IMR-90 (cell line): Measurements from ENCODE around the gene NSUN6. TPM values are rescaled to one million over a fixed set of nuclear protein-coding genes. Genes with fewer than 3 reads are reported as not detected.

Experiments used
- ATAC-seq: fragments of 200-7000 bp; cut with Tn5 transposase; 2 replicates; pipeline ENCODE4 v1.9.1; 2020; ENCODE audit warnings: low read depth, mild to moderate bottlenecking, moderate library complexity
- BruUV-seq: library from RNA; stranded (reverse); fragments of 400-500 nt; replicated peaks from 2 replicates; lab custom pipeline; 2021; lab: Mats Ljungman, UMichigan
- CTCF ChIA-PET: fragments of 300-600 bp; formaldehyde crosslinking; extraction: SDS; loops from one replicate; lab custom pipeline; 2021; ENCODE audit warnings: antibody characterized with exemption; lab: Yijun Ruan, JAX
- POLR2A ChIA-PET: fragments of 300-600 bp; sonication (Branson Sonifier 250); formaldehyde crosslinking; loops from one replicate; lab custom pipeline; 2022; ENCODE audit warnings: antibody characterized with exemption; ENCODE audit not compliant: unreplicated experiment; lab: Charles Lee
- DNase-seq: peaks from one replicate; pipeline ENCODE4 v3.0.0; 2013
- H2AFZ ChIP-seq: replicated peaks from 2 replicates; pipeline ENCODE3; 2013; ENCODE audit warnings: low read length, mild to moderate bottlenecking; ENCODE audit not compliant: poor library complexity
- H2AK5ac ChIP-seq: 2 replicates; pipeline ENCODE4 v1.6.1; 2013; ENCODE audit warnings: low read depth, low read length, inconsistent platforms
- H2AK9ac ChIP-seq: replicated peaks from 2 replicates; pipeline ENCODE3; 2013; ENCODE audit warnings: mild to moderate bottlenecking, low read depth, low read length, moderate library complexity; ENCODE audit not compliant: poor library complexity
- H2BK120ac ChIP-seq: 2 replicates; pipeline ENCODE4 v1.6.1; 2013; ENCODE audit warnings: low read depth, low read length, inconsistent platforms
- H2BK15ac ChIP-seq: 3 replicates; pipeline ENCODE4 v1.6.1; 2013; ENCODE audit warnings: low read depth, low read length, inconsistent platforms
- H2BK20ac ChIP-seq: 2 replicates; pipeline ENCODE4 v1.6.1; 2013; ENCODE audit warnings: low read depth, mild to moderate bottlenecking, inconsistent platforms, low read length, moderate library complexity
- H2BK5ac ChIP-seq: 2 replicates; pipeline ENCODE4 v1.6.1; 2013; ENCODE audit warnings: mild to moderate bottlenecking, low read depth, low read length, inconsistent platforms; ENCODE audit not compliant: poor library complexity, severe bottlenecking
- H3K14ac ChIP-seq: replicated peaks from 2 replicates; pipeline ENCODE4 v1.6.1; 2013; ENCODE audit warnings: low read depth, low read length, inconsistent platforms
- H3K18ac ChIP-seq: 2 replicates; pipeline ENCODE4 v1.6.1; 2013; ENCODE audit warnings: low read depth, low read length, control low read depth
- H3K23ac ChIP-seq: 2 replicates; pipeline ENCODE4 v1.6.1; 2013; ENCODE audit warnings: low read depth, low read length, inconsistent platforms
- H3K27ac ChIP-seq: 2 replicates; pipeline ENCODE4 v1.5.1; 2013; ENCODE audit warnings: mild to moderate bottlenecking, control low read depth, low read length; ENCODE audit not compliant: insufficient read depth
- H3K27me3 ChIP-seq: 2 replicates; pipeline ENCODE4 v1.6.1; 2013; ENCODE audit warnings: low read length; ENCODE audit not compliant: control insufficient read depth, insufficient read depth
- H3K36me3 ChIP-seq: 2 replicates; pipeline ENCODE4 v1.6.1; 2013; ENCODE audit warnings: low read length, mixed read lengths; ENCODE audit not compliant: control insufficient read depth, insufficient read depth
- H3K4ac ChIP-seq: 2 replicates; pipeline ENCODE4 v1.6.1; 2013; ENCODE audit warnings: low read depth, low read length, inconsistent platforms
- H3K4me1 ChIP-seq: 2 replicates; pipeline ENCODE4 v1.6.1; 2013; ENCODE audit warnings: low read length, mixed read lengths; ENCODE audit not compliant: control insufficient read depth, insufficient read depth
- H3K4me2 ChIP-seq: 2 replicates; pipeline ENCODE4 v1.6.1; 2013; ENCODE audit warnings: low read depth, mild to moderate bottlenecking, control low read depth, low read length, moderate library complexity
- H3K4me3 ChIP-seq: 2 replicates; pipeline ENCODE4 v1.5.1; 2013; ENCODE audit warnings: low read depth, mild to moderate bottlenecking, control low read depth, low read length, moderate library complexity; ENCODE audit not compliant: insufficient read depth
- H3K56ac ChIP-seq: 2 replicates; pipeline ENCODE4 v1.6.1; 2013; ENCODE audit warnings: low read length, inconsistent platforms; ENCODE audit not compliant: insufficient read depth; ENCODE audit errors: extremely low read depth
- H3K79me1 ChIP-seq, 2 experiments: 2 replicates each; pipeline ENCODE4 v1.6.1; 2013; ENCODE audit warnings: low read length in 2 of 2, inconsistent platforms in 1 of 2, low read depth in 1 of 2
- H3K9ac ChIP-seq: 2 replicates; pipeline ENCODE4 v1.6.1; 2013; ENCODE audit warnings: low read depth, low read length, control low read depth
- H3K9me1 ChIP-seq: 2 replicates; pipeline ENCODE4 v1.6.1; 2013; ENCODE audit warnings: low read length, inconsistent platforms; ENCODE audit not compliant: insufficient read depth
- H3K9me3 ChIP-seq: 2 replicates; pipeline ENCODE4 v1.6.1; 2013; ENCODE audit warnings: low read length; ENCODE audit not compliant: control insufficient read depth, insufficient read depth
- H4K20me1 ChIP-seq: 2 replicates; pipeline ENCODE4 v1.6.1; 2013; ENCODE audit warnings: low read length, inconsistent platforms; ENCODE audit not compliant: insufficient read depth
- H4K5ac ChIP-seq: 2 replicates; pipeline ENCODE4 v1.6.1; 2013; ENCODE audit warnings: mild to moderate bottlenecking, low read depth, low read length, control low read depth
- H4K8ac ChIP-seq, 2 experiments: 2 replicates each; pipeline ENCODE4 v1.6.1; 2013; ENCODE audit warnings: low read depth in 2 of 2, low read length in 2 of 2, control low read depth in 1 of 2, inconsistent platforms in 1 of 2
- H4K91ac ChIP-seq: 2 replicates; pipeline ENCODE4 v1.6.1; 2013; ENCODE audit warnings: low read depth, low read length, inconsistent platforms; ENCODE audit not compliant: insufficient read depth
- USF2 ChIP-seq: fragments of 150-350 bp; IDR thresholded peaks from 2 replicates; pipeline ENCODE4 v1.6.1; 2017; ENCODE audit warnings: mild to moderate bottlenecking, antibody characterized with exemption, low read length, low read depth
- WGBS, 2 experiments: methylation state at CpG; one replicate each; pipeline versions ENCODE4 v1.1.5 to v1.1.7; 2013; ENCODE audit warnings: missing lambda C conversion rate in 2 of 2; ENCODE audit not compliant: insufficient read length in 1 of 2; ENCODE audit errors: extremely low coverage in 2 of 2; 5-methylcytosine and 5-hydroxymethylcytosine counted together
- dilution Hi-C: fragments of 300-500 bp; cut with HindIII; formaldehyde crosslinking; loops from one replicate; pipeline ENCODE4 v1.14.3; 2018; ENCODE audit warnings: low sequenced_read_pairs; ENCODE audit not compliant: unreplicated experiment
- in situ Hi-C: fragments of 300-500 bp; cut with MboI; formaldehyde crosslinking; loops from 3 replicates; pipeline ENCODE4 v1.14.3; 2019; ENCODE audit warnings: low sequenced_read_pairs, inconsistent platforms, mixed read lengths
- intact Hi-C: fragments of 100-400 bp; cut with micrococcal nuclease; formaldehyde crosslinking; loops from 2 replicates; pipeline ENCODE4 v1.10.0; 2022
- polyA plus RNA-seq, 3 experiments: library from polyadenylated mRNA; depleted of rRNA; stranded (reverse); fragments of >200 nt; gene quantifications; 2 replicates each; pipeline ENCODE4 v1.2.3, GENCODE V29; 2012; ENCODE audit warnings: low replicate concordance in 1 of 3
- total RNA-seq: library from RNA; depleted of rRNA; stranded (reverse); fragments of >200 nt; gene quantifications from 2 replicates; pipeline ENCODE4 v1.2.3, GENCODE V29; 2012

Gene NSUN6
- total and polyA plus RNA-seq, 2 of the 4 experiments (the other 2 are of a cell fraction), result 4.6 to 11.5 TPM

- H3K9me1 ChIP-seq, result peaks cover 4% of the 10 kb centered on the region
- intact Hi-C loops, result loop anchor here (10.0 kb wide), 1 partner anchor 183 kb away; no protein-coding TSS in a partner anchor
- peak overlapping the region; percentile 77 for H4K5ac ChIP-seq
- H3K14ac ChIP-seq, result 0 out of 2 replicates have a peak overlapping the region, but pooled peaks have one; percentile 19
- H3K4me2 ChIP-seq, result peak overlapping the region; percentile 67
- no peak overlapping the region for H2AK5ac ChIP-seq
- ChIA-PET POLR2A (no interaction called here), CTCF (no interaction called here)
- H3K27me3 ChIP-seq, result no peaks in the 10 kb centered on the region
- H3K4ac ChIP-seq, result peak overlapping the region; percentile 61
- peaks cover 10% of the 10 kb centered on the region for H3K4me1 ChIP-seq
- H3K27ac ChIP-seq, result peak overlapping the region; percentile 95; the same call in 1 of the 2 replicates
- peak overlapping the region; percentile 54; the same call in 1 of the 3 replicates for H2BK15ac ChIP-seq
- H3K36me3 ChIP-seq, result no peaks in the 10 kb centered on the region
- ATAC-seq (peak; percentile 69), DNase-seq (peak; percentile 69)
- no TSS peak for BruUV-seq
- H4K8ac ChIP-seq, result peak overlapping the region in 1 of 2 experiments; percentile 15; a peak in 1 of 4 replicates
- no CpG with 5 or more reads among the region's 2 CpGs for WGBS, 2 experiments
- H2BK120ac ChIP-seq, result peak overlapping the region; percentile 35; the same call in 1 of the 2 replicates
- H3K18ac ChIP-seq, result peak overlapping the region; percentile 62
- in situ Hi-C loops, result no loop called here
- no peak overlapping the region for H2AK9ac ChIP-seq
- dilution Hi-C loops, result no loop called here
- peak overlapping the region; percentile 62; the same call in 1 of the 2 replicates for H4K91ac ChIP-seq
- H3K9ac ChIP-seq, result no peak overlapping the region
- TF ChIP-seq USF2, result no peak
- H2AFZ ChIP-seq, result no peak overlapping the region
- H2BK20ac ChIP-seq, result 0 out of 2 replicates have a peak overlapping the region, but pooled peaks have one; percentile 11
- no peak overlapping the region for H3K56ac ChIP-seq
- H3K23ac ChIP-seq, result no peak overlapping the region
- H3K4me3 ChIP-seq, result no peak overlapping the region
- H3K9me3 ChIP-seq, result peaks cover 4% of the 10 kb centered on the region; the same call in 1 of the 2 replicates
- no peaks in the 10 kb centered on the region for H4K20me1 ChIP-seq
- H2BK5ac ChIP-seq, result peak overlapping the region; percentile 73
- H3K79me1 ChIP-seq, result no peaks in the 10 kb centered on the region
These were observed 123.7 kb downstream of the NSUN6 start for GRCh38 chr10:18527687-18528086.
